AG20443 (cell line): ENCODE measurements around the gene PPM1F.

ENCODE experiments used
- DNase-seq: peaks from one replicate; pipeline ENCODE4 v3.0.0; 2012; ENCODE audit warnings: low spot score, mixed read lengths

The PPM1F gene

GRCh38 chr22:21952586-21953571 is at the start of gene PPM1F:
PPM1F (minus strand) TSS chr22:21952848; CDS start chr22:21946048, 6,800 bp downstream.
- DNase-seq: peak; percentile 99

GRCh38 chr22:22001664-22002525 is 49.2 kb upstream of the PPM1F start:
- DNase-seq: no peak

- no peak for DNase-seq
Observed at GRCh38 chr22:21998595-21999247, 46.1 kb upstream of the PPM1F start.

GRCh38 chr22:21996175-21996720 is 43.6 kb upstream of the PPM1F start:
- DNase-seq: no peak

- no peak for DNase-seq
Observed at GRCh38 chr22:21995660-21996059, 43.0 kb upstream of the PPM1F start.

GRCh38 chr22:21994881-21995444 is 42.3 kb upstream of the PPM1F start:
- DNase-seq: no peak

GRCh38 chr22:21992593-21993237 is 40.1 kb upstream of the PPM1F start:
- peak; percentile 2 for DNase-seq

GRCh38 chr22:21991774-21992173 is 39.1 kb upstream of the PPM1F start:
- peak; percentile 4 for DNase-seq

GRCh38 chr22:21991304-21991596 is 38.6 kb upstream of the PPM1F start:
- no peak for DNase-seq

GRCh38 chr22:21990445-21991303 is 38.0 kb upstream of the PPM1F start:
- DNase-seq: peak; percentile 8

GRCh38 chr22:21989049-21989448 is 36.4 kb upstream of the PPM1F start:
- peak; percentile 2 for DNase-seq

GRCh38 chr22:21985214-21985613 is 32.6 kb upstream of the PPM1F start:
- no peak for DNase-seq

GRCh38 chr22:21984793-21985192 is 32.1 kb upstream of the PPM1F start:
- DNase-seq: peak; percentile 37

GRCh38 chr22:21982338-21982965 is 29.8 kb upstream of the PPM1F start, which contains the start of gene TOP3B:
TOP3B (minus strand) TSS chr22:21982787; CDS start chr22:21975709, 7,078 bp downstream.
- DNase-seq: peak; percentile 95

GRCh38 chr22:21981874-21982273 is 29.2 kb upstream of the PPM1F start:
- no peak for DNase-seq

- DNase-seq: no peak
Observed at GRCh38 chr22:21980547-21980946, 27.9 kb upstream of the PPM1F start.

- no peak for DNase-seq
Observed at GRCh38 chr22:21978564-21979386, 26.1 kb upstream of the PPM1F start.

GRCh38 chr22:21977814-21978213 is 25.2 kb upstream of the PPM1F start:
- DNase-seq: no peak
